ENCODE data around the gene YJEFN3. TPM values are rescaled to one million over a fixed set of nuclear protein-coding genes. Genes with fewer than 3 reads are reported as not detected.

YJEFN3 gene
- total RNA-seq, 1 donor from 2014 or later, result 0.79 TPM

- no peak for DNase-seq (ENCODE audit: low read depth)
- Histone ChIP-seq H3K4me3 (ENCODE audit: low read depth, low read length) (no peak overlapping the region), H3K36me3 (ENCODE audit: control insufficient read depth, insufficient read depth, low read length) (no peaks in the 10 kb centered on the region), H3K27me3 (ENCODE audit: control insufficient read depth, insufficient read depth, low read length) (peaks cover 12% of the 10 kb centered on the region)
- TF ChIP-seq, protein P1, sequence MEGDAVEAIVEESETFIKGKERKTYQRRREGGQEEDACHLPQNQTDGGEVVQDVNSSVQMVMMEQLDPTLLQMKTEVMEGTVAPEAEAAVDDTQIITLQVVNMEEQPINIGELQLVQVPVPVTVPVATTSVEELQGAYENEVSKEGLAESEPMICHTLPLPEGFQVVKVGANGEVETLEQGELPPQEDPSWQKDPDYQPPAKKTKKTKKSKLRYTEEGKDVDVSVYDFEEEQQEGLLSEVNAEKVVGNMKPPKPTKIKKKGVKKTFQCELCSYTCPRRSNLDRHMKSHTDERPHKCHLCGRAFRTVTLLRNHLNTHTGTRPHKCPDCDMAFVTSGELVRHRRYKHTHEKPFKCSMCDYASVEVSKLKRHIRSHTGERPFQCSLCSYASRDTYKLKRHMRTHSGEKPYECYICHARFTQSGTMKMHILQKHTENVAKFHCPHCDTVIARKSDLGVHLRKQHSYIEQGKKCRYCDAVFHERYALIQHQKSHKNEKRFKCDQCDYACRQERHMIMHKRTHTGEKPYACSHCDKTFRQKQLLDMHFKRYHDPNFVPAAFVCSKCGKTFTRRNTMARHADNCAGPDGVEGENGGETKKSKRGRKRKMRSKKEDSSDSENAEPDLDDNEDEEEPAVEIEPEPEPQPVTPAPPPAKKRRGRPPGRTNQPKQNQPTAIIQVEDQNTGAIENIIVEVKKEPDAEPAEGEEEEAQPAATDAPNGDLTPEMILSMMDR (IDR thresholded peaks at IDR 0.05; ENCODE audit: insufficient read depth, low read length, severe bottlenecking), result no peak
- no peak for FAIRE-seq
These were observed 14.4 kb downstream of the YJEFN3 start for GRCh38 chr19:19543101-19543500.

- FAIRE-seq (no peak), DNase-seq (ENCODE audit: low read depth) (no peak)
- TF ChIP-seq, protein P1 (IDR thresholded peaks at IDR 0.05; ENCODE audit: insufficient read depth, low read length, severe bottlenecking), result no peak
- Histone ChIP-seq H3K4me3 (ENCODE audit: low read depth, low read length) (no peak overlapping the region), H3K36me3 (ENCODE audit: control insufficient read depth, insufficient read depth, low read length) (no peaks in the 10 kb centered on the region), H3K27me3 (ENCODE audit: control insufficient read depth, insufficient read depth, low read length) (peaks cover 11% of the 10 kb centered on the region)
These were observed 14.9 kb downstream of the YJEFN3 start for GRCh38 chr19:19543640-19544039.

- DNase-seq (ENCODE audit: low read depth), result no peak
- no peaks in the 10 kb centered on the region for H3K36me3 ChIP-seq (ENCODE audit: control insufficient read depth, insufficient read depth, low read length)
- TF ChIP-seq, protein P1 (IDR thresholded peaks at IDR 0.05; ENCODE audit: insufficient read depth, low read length, severe bottlenecking), result no peak
- H3K4me3 ChIP-seq (ENCODE audit: low read depth, low read length), result no peak overlapping the region
- H3K27me3 ChIP-seq (ENCODE audit: control insufficient read depth, insufficient read depth, low read length), result peaks cover 7% of the 10 kb centered on the region
- no peak for FAIRE-seq
These were observed 15.7 kb downstream of the YJEFN3 start for GRCh38 chr19:19544257-19544953.

DNA sequence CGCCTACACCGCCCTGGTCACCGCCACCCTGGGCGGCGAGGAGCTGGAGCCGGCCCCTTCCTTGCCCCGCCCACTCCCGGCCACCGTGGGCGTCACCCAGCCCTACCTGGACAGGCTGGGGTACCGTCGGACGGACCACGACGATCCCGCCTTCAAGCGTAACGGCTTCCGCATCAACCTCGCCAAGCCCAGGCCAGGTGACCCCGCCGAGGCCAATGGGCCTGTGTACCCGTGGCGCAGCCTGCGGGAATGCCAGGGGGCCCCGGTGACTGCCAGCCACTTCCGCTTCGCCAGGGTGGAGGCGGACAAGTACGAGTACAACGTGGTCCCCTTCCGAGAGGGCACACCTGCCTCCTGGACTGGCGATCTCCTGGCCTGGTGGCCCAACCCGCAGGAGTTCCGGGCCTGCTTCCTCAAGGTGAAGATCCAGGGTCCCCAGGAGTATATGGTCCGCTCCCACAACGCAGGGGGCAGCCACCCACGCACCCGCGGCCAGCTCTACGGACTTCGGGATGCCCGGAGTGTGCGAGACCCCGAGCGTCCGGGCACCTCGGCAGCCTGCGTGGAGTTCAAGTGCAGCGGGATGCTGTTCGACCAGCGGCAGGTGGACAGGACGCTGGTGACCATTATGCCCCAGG, 16.4 kb downstream of the YJEFN3 start:
- Histone ChIP-seq H3K36me3 (ENCODE audit: control insufficient read depth, insufficient read depth, low read length) (no peaks in the 10 kb centered on the region), H3K27me3 (ENCODE audit: control insufficient read depth, insufficient read depth, low read length) (peaks cover 4% of the 10 kb centered on the region), H3K4me3 (ENCODE audit: low read depth, low read length) (no peak overlapping the region)
- TF ChIP-seq, protein P1 (IDR thresholded peaks at IDR 0.05; ENCODE audit: insufficient read depth, low read length, severe bottlenecking), result no peak
- DNase-seq (ENCODE audit: low read depth), result no peak
- no peak for FAIRE-seq

- Histone ChIP-seq H3K27me3 (ENCODE audit: control insufficient read depth, insufficient read depth, low read length) (peaks cover 4% of the 10 kb centered on the region), H3K4me3 (ENCODE audit: low read depth, low read length) (no peak overlapping the region), H3K36me3 (ENCODE audit: control insufficient read depth, insufficient read depth, low read length) (no peaks in the 10 kb centered on the region)
- DNase-seq (ENCODE audit: low read depth) (no peak), FAIRE-seq (no peak)
- TF ChIP-seq, protein P1 (IDR thresholded peaks at IDR 0.05; ENCODE audit: insufficient read depth, low read length, severe bottlenecking), result no peak
These were observed 17.0 kb downstream of the YJEFN3 start for GRCh38 chr19:19545707-19546106.

Data from bronchial epithelial cell (primary cell).